D721Med (cell line): Measurements from ENCODE around the gene GOLGA6C.
"Not testable (repeated sequence)": the region's sequence is repeated elsewhere in the genome, so short reads cannot be mapped to it uniquely, and the experiment has no call there.

Experiments
- DNase-seq: peaks from one replicate; pipeline ENCODE4 v3.0.0; 2011; ENCODE audit warnings: low spot score; ENCODE audit not compliant: insufficient read length
- FAIRE-seq: peaks from 2 replicates; lab custom pipeline; 2011; peaks lifted over from hg19 to GRCh38; lab: Jason Lieb, UNC
- TF ChIP-seq, protein P1 (sequence below): IDR thresholded peaks from 2 replicates; pipeline ENCODE4 v1.5.1; 2012; ENCODE audit warnings: mild to moderate bottlenecking, control low read depth; ENCODE audit not compliant: insufficient read depth; ENCODE audit errors: missing control alignments

Gene GOLGA6C

DNA sequence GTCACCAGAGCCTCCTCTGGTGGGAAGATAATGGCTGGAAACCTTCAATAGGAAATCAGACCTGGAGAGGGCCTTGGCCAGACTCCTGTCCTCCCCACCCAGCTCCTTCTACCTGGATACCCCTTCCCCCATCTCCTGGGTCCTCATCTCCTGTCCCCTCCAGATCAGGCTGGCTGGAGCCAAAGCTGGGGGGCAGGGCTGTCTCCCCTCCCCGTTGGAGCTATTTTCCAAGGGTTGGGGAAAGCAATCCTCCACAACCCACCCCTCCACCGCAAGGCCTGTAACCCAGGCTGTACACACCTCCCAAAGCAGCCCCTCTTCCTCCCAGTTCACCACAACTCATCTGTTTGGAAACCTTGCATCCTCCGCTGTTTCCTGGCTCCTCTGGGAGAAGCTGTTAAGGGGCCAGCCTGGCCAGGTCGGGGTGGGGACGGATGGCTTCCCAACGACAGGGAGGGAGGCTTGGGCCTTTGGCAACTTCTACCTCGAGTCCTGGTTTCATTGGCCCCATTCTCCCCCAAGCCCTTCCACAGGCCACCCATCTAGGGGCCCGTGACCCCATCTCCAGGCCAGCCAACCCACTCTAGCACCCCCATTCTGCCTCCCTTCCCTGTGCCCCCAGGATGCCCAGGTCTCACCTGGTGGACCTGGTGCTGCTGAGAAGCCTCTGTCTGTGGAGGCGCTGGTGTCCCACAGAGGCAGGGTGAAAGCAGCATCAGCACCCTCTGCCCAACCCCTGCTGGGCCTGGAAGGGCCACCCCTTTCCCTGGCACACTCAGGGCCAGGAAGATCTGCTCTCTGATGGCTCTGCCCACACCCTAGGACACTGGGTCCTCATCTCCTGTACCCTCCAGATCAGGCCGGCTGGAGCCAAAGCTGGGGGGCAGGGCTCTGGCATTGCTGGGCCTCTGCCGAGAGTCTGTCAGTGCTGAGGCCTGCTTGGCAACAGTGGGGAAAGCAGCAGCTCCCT is 22.1 kb upstream of the GOLGA6C start:
- DNase-seq (no peak), FAIRE-seq (no peak)
- TF ChIP-seq, protein P1, sequence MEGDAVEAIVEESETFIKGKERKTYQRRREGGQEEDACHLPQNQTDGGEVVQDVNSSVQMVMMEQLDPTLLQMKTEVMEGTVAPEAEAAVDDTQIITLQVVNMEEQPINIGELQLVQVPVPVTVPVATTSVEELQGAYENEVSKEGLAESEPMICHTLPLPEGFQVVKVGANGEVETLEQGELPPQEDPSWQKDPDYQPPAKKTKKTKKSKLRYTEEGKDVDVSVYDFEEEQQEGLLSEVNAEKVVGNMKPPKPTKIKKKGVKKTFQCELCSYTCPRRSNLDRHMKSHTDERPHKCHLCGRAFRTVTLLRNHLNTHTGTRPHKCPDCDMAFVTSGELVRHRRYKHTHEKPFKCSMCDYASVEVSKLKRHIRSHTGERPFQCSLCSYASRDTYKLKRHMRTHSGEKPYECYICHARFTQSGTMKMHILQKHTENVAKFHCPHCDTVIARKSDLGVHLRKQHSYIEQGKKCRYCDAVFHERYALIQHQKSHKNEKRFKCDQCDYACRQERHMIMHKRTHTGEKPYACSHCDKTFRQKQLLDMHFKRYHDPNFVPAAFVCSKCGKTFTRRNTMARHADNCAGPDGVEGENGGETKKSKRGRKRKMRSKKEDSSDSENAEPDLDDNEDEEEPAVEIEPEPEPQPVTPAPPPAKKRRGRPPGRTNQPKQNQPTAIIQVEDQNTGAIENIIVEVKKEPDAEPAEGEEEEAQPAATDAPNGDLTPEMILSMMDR, result no peak

DNA sequence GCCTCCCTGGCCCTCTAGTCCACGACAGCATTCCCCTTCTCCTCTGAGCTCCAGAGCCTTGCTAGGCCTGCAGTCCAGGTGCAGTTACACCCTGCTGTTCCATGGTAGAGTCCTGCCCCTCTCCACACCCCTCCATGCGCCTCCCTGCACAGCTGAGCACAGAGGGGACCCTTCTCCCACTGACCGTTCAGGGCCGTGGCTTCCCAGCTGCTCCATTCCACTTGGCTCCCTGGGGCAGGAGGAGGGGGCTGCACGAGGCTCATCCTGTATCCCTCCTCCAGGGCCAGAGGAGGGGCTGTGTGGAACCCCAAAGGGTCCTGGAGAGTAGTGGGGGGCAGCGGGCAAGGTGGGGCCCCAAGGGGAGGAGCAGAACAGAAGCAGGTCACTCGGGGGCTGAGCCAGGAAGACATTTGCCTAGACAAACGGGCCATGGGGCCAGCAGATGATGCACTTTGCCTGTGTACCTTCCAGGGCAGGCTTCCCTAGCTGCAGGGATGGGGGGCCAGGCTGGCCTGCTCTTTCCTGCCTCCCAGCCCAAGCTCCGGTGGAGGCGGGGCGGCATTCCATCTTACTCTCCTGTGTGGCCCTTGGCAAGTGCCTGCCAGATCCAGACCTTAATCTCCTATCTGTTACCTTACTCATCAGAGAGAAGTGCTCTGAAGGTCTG is 20.7 kb upstream of the GOLGA6C start:
- no peak for DNase-seq
- no peak for FAIRE-seq

DNA sequence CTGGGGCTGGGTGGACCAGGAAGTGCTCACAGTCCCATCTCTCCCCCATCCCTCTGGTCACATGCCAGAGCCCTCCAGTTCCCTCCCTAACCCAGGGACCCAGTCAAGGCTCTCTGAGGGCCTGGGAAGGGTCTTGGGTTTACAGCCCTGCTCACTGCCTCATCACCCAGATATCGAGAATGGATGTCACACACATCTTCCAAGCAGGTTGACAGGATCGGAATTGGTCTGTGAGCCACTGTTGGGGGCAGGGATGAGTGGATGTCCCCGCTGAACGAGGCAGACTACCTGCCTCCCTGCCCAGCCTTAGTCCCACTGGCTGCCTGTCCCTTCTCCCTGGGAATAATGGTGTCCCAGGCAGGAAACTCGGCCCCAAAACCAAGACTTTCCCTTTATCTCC is 20.0 kb upstream of the GOLGA6C start:
- DNase-seq (no peak), FAIRE-seq (no peak)
- TF ChIP-seq, protein P1, result no peak

More for the DNA sequence above, 20.7 kb upstream of the GOLGA6C start:
- TF ChIP-seq, protein P1, result no peak

GRCh38 chr15:75245741-75246140 is 12.4 kb upstream of the GOLGA6C start:
- FAIRE-seq, DNase-seq: not testable (repeated sequence)

DNA sequence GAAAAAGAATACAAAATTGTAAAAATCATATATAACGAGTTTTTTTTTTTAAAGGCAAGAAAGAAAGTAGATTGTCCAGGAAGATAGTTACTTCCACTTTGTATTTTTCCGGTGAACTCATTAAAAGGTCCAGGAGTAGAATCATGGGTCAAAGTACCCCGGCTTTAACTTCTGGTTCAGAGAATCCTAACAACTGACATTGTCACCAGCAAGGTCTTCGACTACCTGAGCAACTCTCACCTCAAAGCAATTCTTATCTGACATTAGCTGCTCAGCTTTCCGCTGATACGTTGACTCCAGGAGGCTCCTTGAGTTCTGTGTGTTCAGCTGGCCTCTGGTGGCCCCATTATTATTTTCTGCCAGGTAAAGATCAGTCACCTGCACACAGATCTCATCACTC is 9.1 kb upstream of the GOLGA6C start:
- FAIRE-seq, DNase-seq: not testable (repeated sequence)

GRCh38 chr15:75249726-75250125 is 8.4 kb upstream of the GOLGA6C start:
- FAIRE-seq (no peak), DNase-seq (no peak)

DNA sequence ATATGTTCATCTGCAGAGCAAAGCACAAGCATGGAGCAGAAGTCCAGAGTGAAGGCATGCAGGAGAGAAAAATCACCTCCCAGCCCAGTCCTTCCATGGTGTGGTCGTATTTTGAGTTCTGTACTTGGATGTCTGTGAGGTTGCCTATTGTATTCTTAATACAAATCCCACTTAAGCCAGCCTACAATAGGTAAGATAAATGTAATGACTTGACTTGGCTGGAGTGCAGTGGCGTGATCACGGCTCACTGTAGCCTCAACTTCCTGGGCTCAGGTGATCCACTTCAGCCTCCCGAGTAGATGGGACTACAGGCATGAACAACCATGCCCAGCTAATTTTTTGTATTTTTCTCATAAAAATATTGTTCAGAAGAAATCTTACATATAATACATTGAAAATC is 6.8 kb upstream of the GOLGA6C start:
- FAIRE-seq, DNase-seq: not testable (repeated sequence)

More at GRCh38 chr15:75249726-75250125, 8.4 kb upstream of the GOLGA6C start:
- TF ChIP-seq, protein P1, result no peak

- DNase-seq, FAIRE-seq: not testable (repeated sequence)
Measured at GRCh38 chr15:75252285-75252684, 5.8 kb upstream of the GOLGA6C start.

DNA sequence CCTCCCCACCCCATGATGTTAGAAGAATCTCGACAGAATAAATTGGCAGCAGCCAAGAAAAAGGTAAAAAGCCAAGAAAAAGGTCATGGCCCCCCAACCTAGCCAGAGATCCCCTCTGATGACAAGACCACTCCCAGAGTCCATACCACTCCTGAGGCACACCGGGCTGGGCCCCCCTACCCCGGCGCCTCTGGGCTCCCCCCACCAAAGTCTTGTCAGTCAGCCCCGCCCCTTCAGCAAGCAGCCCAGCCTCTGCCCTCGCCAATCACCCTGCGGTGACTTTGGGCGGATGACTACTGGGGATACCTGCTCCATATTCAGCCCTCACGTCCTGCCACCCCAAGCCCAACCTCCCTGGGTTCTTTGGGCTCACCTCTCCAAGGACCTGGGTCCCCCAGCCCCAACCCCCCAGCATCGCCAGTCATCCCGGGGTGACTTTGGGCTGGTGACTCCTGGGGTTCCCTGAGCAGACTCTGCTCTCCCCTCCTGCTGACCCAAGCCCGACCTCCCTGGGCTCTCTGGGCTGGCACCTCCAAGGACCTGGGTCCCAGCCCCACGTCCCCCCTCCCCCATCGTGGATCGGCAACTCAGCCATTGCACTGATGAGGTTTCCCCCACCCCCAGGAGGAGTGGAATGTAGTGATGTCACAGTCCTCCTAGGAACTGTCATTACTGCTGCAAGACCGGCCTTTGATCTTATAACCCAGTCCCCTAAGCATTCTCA is 648 bp downstream of the GOLGA6C start:
- FAIRE-seq, DNase-seq: not testable (repeated sequence)

DNA sequence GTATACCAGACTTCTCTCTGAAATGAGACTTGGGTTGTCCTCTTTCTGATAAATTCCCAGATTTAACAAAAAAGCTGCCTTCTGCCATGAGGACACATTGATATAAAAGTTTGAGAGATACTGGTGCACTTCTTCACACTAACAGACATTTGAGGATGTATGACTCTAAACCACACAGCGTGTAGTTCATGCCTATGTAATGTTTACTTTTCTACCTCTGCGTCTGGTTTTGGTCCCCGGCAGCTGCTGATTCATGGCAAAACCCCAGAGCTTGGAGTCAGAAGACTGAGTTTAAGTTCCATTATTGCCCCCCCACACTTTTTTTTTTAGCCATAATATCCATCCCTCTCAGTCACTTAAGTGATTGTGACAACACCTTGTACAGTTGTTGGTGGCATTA is 1.7 kb downstream of the GOLGA6C start:
- not testable (repeated sequence) for FAIRE-seq, DNase-seq

DNA sequence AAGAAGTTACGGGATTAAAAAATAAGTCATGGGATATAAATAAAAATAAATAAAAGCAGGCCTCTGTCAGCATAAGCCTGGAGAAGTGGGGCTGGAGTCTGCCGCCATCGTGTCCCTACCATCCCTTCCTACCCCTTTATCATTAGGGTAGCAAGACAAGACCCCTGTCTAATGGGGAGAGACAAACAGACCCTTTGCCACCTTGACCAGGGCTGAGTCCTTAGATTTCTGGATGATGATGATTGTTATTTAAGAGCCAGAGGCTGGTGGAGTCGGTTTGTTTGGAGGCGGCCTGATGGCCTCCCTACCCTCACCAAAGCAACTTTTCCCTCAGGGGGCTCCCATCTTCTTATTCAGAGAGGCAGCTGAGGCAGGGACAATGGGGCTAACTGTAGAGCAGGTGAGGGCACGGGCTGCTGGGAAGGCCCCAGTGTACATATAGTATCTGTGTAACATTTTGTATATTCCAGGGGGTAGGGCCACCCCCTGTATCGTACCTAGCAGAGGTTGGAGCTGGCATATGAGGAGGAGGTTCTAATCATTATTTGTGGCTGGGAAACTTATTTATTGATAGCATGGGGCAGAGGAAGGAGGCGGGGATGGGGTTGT is 15.7 kb downstream of the GOLGA6C start:
- FAIRE-seq, DNase-seq: not testable (repeated sequence)
